Measurements from ENCODE around the gene CHPT1.
"Not testable (repeated sequence)": the region's sequence is repeated elsewhere in the genome, so short reads cannot be mapped to it uniquely, and the experiment has no call there.

Gene CHPT1

GRCh38 chr12:101697197-101697929 is at the start of gene CHPT1:
Gene CHPT1 (plus strand): TSS chr12:101697640. CDS start chr12:101697862, 222 bp downstream.
- peak; percentile 33 to 37 for DNase-seq

GRCh38 chr12:101647711-101648110 is 49.7 kb upstream of the CHPT1 start:
- no peak for DNase-seq

- no peak for DNase-seq
Observed at GRCh38 chr12:101648195-101648594, 49.2 kb upstream of the CHPT1 start.

- DNase-seq = no peak
Observed at GRCh38 chr12:101650346-101651117, 46.9 kb upstream of the CHPT1 start.

- no peak for DNase-seq
Observed at GRCh38 chr12:101653030-101653429, 44.4 kb upstream of the CHPT1 start.

GRCh38 chr12:101653503-101653902 is 43.9 kb upstream of the CHPT1 start:
- no peak for DNase-seq

- DNase-seq = no peak
Observed at GRCh38 chr12:101654442-101654841, 43.0 kb upstream of the CHPT1 start.

GRCh38 chr12:101655393-101655792 is 42.0 kb upstream of the CHPT1 start:
- DNase-seq = no peak

- DNase-seq = not testable (repeated sequence)
Observed at GRCh38 chr12:101660662-101661061, 36.8 kb upstream of the CHPT1 start.

- DNase-seq = no peak
Observed at GRCh38 chr12:101663298-101663697, 34.1 kb upstream of the CHPT1 start.

GRCh38 chr12:101664992-101665391 is 32.4 kb upstream of the CHPT1 start:
- no peak for DNase-seq

GRCh38 chr12:101666052-101666728 is 31.2 kb upstream of the CHPT1 start:
- DNase-seq = no peak

- DNase-seq = no peak
Observed at GRCh38 chr12:101667591-101667990, 29.8 kb upstream of the CHPT1 start.

GRCh38 chr12:101670007-101670671 is 27.3 kb upstream of the CHPT1 start:
- peak in 1 of 2 experiments; percentile 8 for DNase-seq

GRCh38 chr12:101671157-101671791 is 26.2 kb upstream of the CHPT1 start:
- DNase-seq = no peak

GRCh38 chr12:101671833-101672232 is 25.6 kb upstream of the CHPT1 start:
- no peak for DNase-seq

GRCh38 chr12:101675555-101675954 is 21.9 kb upstream of the CHPT1 start:
- no peak for DNase-seq

GRCh38 chr12:101676497-101676896 is 20.9 kb upstream of the CHPT1 start:
- not testable (repeated sequence) for DNase-seq

GRCh38 chr12:101678081-101678480 is 19.4 kb upstream of the CHPT1 start:
- no peak for DNase-seq

GRCh38 chr12:101680240-101680639 is 17.2 kb upstream of the CHPT1 start:
- no peak for DNase-seq

GRCh38 chr12:101680647-101681046 is 16.8 kb upstream of the CHPT1 start:
- DNase-seq = no peak

- DNase-seq = not testable (repeated sequence)
Observed at GRCh38 chr12:101681627-101682026, 15.8 kb upstream of the CHPT1 start.

GRCh38 chr12:101685092-101685491 is 12.3 kb upstream of the CHPT1 start:
- DNase-seq = no peak

Data from SW 1271 (cell line).